Left ventricle myocardium inferior (tissue), 1 donor: ENCODE measurements around the gene TNS3. TPM values are rescaled to one million over a fixed set of nuclear protein-coding genes. Genes with fewer than 3 reads are reported as not detected.
A peak's percentile ranks its signal among the peaks of the same experiment; 100 is the strongest.
"Not testable (repeated sequence)": the region's sequence is repeated elsewhere in the genome, so short reads cannot be mapped to it uniquely, and the experiment has no call there.

Experiments
- DNase-seq: peaks from one replicate; pipeline ENCODE4 v3.0.0-alpha.2; 2020
- H3K27ac ChIP-seq: fragments of 200-600 bp; replicated peaks from 2 replicates; pipeline ENCODE4 v1.8.0; 2021
- H3K27me3 ChIP-seq: fragments of 200-600 bp; 2 replicates; pipeline ENCODE4 v1.8.0; 2021; ENCODE audit warnings: low read depth
- H3K36me3 ChIP-seq: fragments of 200-600 bp; 2 replicates; pipeline ENCODE4 v1.8.0; 2021
- H3K4me1 ChIP-seq: fragments of 200-600 bp; 2 replicates; pipeline ENCODE4 v1.8.0; 2021
- H3K4me3 ChIP-seq: fragments of 200-600 bp; 2 replicates; pipeline ENCODE4 v1.8.0; 2021; ENCODE audit warnings: mild to moderate bottlenecking, moderate library complexity
- H3K9me3 ChIP-seq: fragments of 200-600 bp; replicated peaks from 2 replicates; pipeline ENCODE4 v1.8.0; 2021
- CTCF ChIP-seq: fragments of 200-600 bp; IDR thresholded peaks from 2 replicates; pipeline ENCODE4 v1.8.0; 2021; ENCODE audit warnings: antibody characterized with exemption, mild to moderate bottlenecking, borderline replicate concordance
- intact Hi-C: fragments of 100-400 bp; cut with micrococcal nuclease; formaldehyde crosslinking; loops from one replicate; pipeline ENCODE4 v1.11.0; 2022
- total RNA-seq: library from RNA; stranded (reverse); fragmentation: NEBNext Ultra II Directional; extraction: Animal tissue kit (Norgen Biotek cat#: 25700); gene quantifications from one replicate; pipeline ENCODE4 v1.2.1, GENCODE V29; 2021
- donor health status: DM: no; HTN: yes; CAD: no; lungs with severe emphysema.

Gene TNS3
- total RNA-seq, 1 donor from 2014 or later: 40.6 TPM

DNA sequence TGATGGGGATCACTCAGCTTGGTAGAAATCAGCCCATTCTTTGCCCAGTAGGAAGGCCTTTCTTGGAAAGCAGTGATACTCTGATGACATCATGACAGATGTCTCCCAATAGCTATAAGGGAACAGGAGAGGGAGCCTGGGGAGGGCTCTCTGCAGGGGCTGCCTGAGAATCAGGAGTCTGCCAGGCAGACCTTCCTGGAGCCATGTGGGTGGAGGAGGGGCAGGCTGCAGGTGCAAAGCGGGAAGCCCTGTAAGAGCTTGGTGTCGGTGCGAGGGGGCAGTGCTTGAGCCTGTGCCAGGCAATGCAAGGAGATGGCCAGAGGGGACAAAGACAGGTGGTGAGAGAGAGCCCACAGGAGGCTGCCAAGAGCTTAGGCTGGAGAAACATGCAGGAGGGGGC, 5.0 kb upstream of the TNS3 start:
- H3K4me3 ChIP-seq: no peak overlapping the region
- no peaks in the 10 kb centered on the region for H3K36me3 ChIP-seq
- H3K27ac ChIP-seq: no peak overlapping the region
- TF ChIP-seq CTCF: no peak
- intact Hi-C loops: no loop called here
- no peaks in the 10 kb centered on the region for H3K27me3 ChIP-seq
- peaks cover 8% of the 10 kb centered on the region for H3K4me1 ChIP-seq
- no peaks in the 10 kb centered on the region for H3K9me3 ChIP-seq
- no peak for DNase-seq

- DNase-seq, H3K27ac ChIP-seq, intact Hi-C loops, H3K36me3 ChIP-seq, H3K9me3 ChIP-seq, H3K4me3 ChIP-seq, H3K27me3 ChIP-seq: not testable (repeated sequence)
- peaks cover 15% of the 10 kb centered on the region for H3K4me1 ChIP-seq
Measured at GRCh38 chr7:47586161-47586670, 4.3 kb upstream of the TNS3 start.

DNA sequence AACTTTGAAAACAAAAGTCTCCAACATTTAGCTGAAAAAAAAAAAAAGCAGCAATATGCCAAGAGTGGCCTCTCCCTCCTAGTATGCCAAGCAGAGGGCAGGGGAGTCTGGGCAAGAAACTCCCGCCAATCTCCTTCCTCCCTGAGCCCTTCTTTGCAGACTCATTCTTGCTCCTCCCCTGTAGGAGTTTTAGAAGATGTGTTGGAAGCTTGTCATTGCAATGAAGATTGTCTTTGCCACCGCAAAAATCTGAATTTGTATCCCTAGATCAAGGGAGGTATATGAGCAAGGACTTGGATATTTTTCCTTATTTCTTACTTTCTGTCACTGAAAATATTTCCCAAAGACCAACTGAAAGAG, 2.6 kb upstream of the TNS3 start:
- Histone ChIP-seq H3K9me3 (no peaks in the 10 kb centered on the region), H3K27ac (no peak overlapping the region), H3K27me3 (no peaks in the 10 kb centered on the region), H3K36me3 (no peaks in the 10 kb centered on the region), H3K4me1 (peaks cover 32% of the 10 kb centered on the region), H3K4me3 (no peak overlapping the region)
- DNase-seq: no peak
- no peak for TF ChIP-seq CTCF
- intact Hi-C loops: no loop called here

GRCh38 chr7:47583739-47584535, 2.0 kb upstream of the TNS3 start:
- Histone ChIP-seq H3K9me3 (no peaks in the 10 kb centered on the region), H3K27ac (no peak overlapping the region), H3K36me3 (no peaks in the 10 kb centered on the region), H3K27me3 (no peaks in the 10 kb centered on the region), H3K4me3 (no peak overlapping the region), H3K4me1 (peaks cover 38% of the 10 kb centered on the region)
- DNase-seq: no peak
- TF ChIP-seq CTCF: no peak
- intact Hi-C loops: no loop called here

GRCh38 chr7:47582764-47583738, 1.1 kb upstream of the TNS3 start:
- no peak for TF ChIP-seq CTCF
- intact Hi-C loops: no loop called here
- Histone ChIP-seq H3K4me3 (peak overlapping the region; percentile 84), H3K36me3 (no peaks in the 10 kb centered on the region), H3K4me1 (peaks cover 47% of the 10 kb centered on the region), H3K27me3 (no peaks in the 10 kb centered on the region), H3K9me3 (no peaks in the 10 kb centered on the region), H3K27ac (peak overlapping the region; percentile 66)
- DNase-seq: no peak

DNA sequence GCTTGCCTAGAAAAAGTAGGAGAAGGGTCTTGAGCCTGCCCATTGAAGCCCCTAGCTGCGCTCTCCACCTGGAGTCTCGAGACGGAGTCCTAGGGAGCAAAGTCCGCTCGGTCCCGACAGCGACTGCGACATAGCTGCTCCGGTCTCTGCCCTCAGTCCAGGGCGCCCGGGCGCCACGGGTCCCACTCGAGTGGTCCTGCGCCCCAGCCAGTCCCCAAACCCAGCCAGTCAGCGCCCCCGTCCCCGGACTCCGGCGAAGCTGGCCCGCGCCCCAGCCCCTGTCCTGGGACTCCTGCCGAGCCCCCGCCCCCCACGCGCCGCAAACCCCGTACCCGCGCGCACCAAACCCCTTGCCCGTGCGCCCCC, 490 bp downstream of the TNS3 start:
- DNase-seq: no peak
- Histone ChIP-seq H3K9me3 (no peaks in the 10 kb centered on the region), H3K36me3 (no peaks in the 10 kb centered on the region), H3K27ac (peak overlapping the region; percentile 66), H3K4me1 (peaks cover 63% of the 10 kb centered on the region), H3K4me3 (peak overlapping the region; percentile 84), H3K27me3 (no peaks in the 10 kb centered on the region)
- no peak for TF ChIP-seq CTCF
- intact Hi-C loops: no loop called here
